ENCODE data around the gene RNPEPL1. TPM values are rescaled to one million over a fixed set of nuclear protein-coding genes. Genes with fewer than 3 reads are reported as not detected.
A peak's percentile ranks its signal among the peaks of the same experiment; 100 is the strongest.

Gene RNPEPL1
- total RNA-seq, 4 donors from 2014 or later, result 31.9 to 124 (median 99.6) TPM

DNA sequence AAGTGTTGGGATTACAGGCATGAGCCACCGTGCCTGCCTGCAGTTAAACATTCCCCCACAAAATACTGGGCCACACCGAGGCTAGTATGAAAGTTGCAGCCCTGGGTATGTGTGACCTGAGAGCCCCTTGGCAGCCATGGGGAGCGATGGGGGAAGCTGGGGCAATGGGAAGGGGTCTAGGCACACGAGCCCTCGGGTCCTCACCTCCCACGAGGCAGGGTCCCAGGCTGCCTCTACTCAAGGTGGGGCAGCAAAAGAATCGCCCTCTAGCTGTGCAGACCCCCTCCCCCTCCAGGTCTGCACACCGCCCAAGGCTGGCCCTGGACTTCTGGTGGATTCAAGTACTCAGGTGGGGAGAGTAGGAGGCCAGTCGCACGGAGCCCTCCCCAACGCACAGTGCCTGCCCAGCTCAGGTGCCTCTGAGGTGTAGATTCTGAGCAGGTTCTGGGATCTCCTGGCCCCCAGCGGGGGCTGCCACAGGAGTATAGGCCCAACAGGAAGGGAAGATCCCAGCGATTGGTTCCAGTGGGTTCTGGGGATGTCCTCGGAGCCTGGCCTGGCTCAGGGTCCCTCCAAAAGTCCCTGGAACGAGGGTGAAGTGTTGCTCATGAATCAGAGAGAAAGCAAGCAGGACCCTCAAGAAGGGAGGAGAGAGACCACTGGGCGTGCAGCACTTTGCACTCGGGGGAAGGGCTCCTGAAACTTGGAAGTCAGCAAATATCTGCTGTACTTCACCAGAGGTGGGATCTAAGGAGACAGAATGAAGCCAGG, 59.6 kb downstream of the RNPEPL1 start:
- peak; percentile 1 to 8 for DNase-seq
- no peak for ATAC-seq
- H3K9me3 ChIP-seq, result no peaks in the 10 kb centered on the region
- in situ Hi-C loops (cut with MboI; ENCODE audit: low sequenced_read_pairs in 4 of 4) (no loop called here), intact Hi-C loops (cut with DNase I; ENCODE audit: low total_unique reads) (no loop called here)
- no peak for TF ChIP-seq POLR2A (IDR thresholded peaks at IDR 0.05)
- TF ChIP-seq CTCF (IDR thresholded peaks at IDR 0.05 in 4 of 5, conservative IDR thresholded peaks at IDR 0.05 in 1 of 5), result no peak
- H3K36me3 ChIP-seq, result no peaks in the 10 kb centered on the region
- H3K4me1 ChIP-seq, result no peaks in the 10 kb centered on the region
- H3K27ac ChIP-seq, result no peak overlapping the region
- no peaks in the 10 kb centered on the region for H3K27me3 ChIP-seq
- no peak overlapping the region for H3K4me3 ChIP-seq

- Histone ChIP-seq H3K27me3 (no peaks in the 10 kb centered on the region), H3K4me1 (no peaks in the 10 kb centered on the region), H3K9me3 (no peaks in the 10 kb centered on the region), H3K36me3 (no peaks in the 10 kb centered on the region), H3K27ac (no peak overlapping the region), H3K4me3 (no peak overlapping the region)
- ATAC-seq, result no peak
- no peak for TF ChIP-seq CTCF (IDR thresholded peaks at IDR 0.05 in 4 of 5, conservative IDR thresholded peaks at IDR 0.05 in 1 of 5)
- no peak for TF ChIP-seq POLR2A (IDR thresholded peaks at IDR 0.05)
- in situ Hi-C loops (cut with MboI; ENCODE audit: low sequenced_read_pairs in 4 of 4), result no loop called here
- intact Hi-C loops (cut with DNase I; ENCODE audit: low total_unique reads), result no loop called here
- no peak for DNase-seq
Observed at GRCh38 chr2:240628507-240628807, 60.2 kb downstream of the RNPEPL1 start.

GRCh38 chr2:240628808-240629618, 60.7 kb downstream of the RNPEPL1 start:
- H3K27ac ChIP-seq, result no peak overlapping the region
- no peaks in the 10 kb centered on the region for H3K9me3 ChIP-seq
- H3K4me1 ChIP-seq, result no peaks in the 10 kb centered on the region
- in situ Hi-C loops (cut with MboI; ENCODE audit: low sequenced_read_pairs in 4 of 4) (no loop called here), intact Hi-C loops (cut with DNase I; ENCODE audit: low total_unique reads) (no loop called here)
- no peak for ATAC-seq
- no peaks in the 10 kb centered on the region for H3K27me3 ChIP-seq
- DNase-seq, result peak in 1 of 2 donors; percentile 6
- no peak overlapping the region for H3K4me3 ChIP-seq
- no peaks in the 10 kb centered on the region for H3K36me3 ChIP-seq
- TF ChIP-seq CTCF (IDR thresholded peaks at IDR 0.05 in 4 of 5, conservative IDR thresholded peaks at IDR 0.05 in 1 of 5) (no peak), POLR2A (IDR thresholded peaks at IDR 0.05) (no peak)

- ATAC-seq (no peak), DNase-seq (no peak)
- H3K4me3 ChIP-seq, result no peak overlapping the region
- in situ Hi-C loops (cut with MboI; ENCODE audit: low sequenced_read_pairs in 4 of 4) (no loop called here), intact Hi-C loops (cut with DNase I; ENCODE audit: low total_unique reads) (no loop called here)
- no peak overlapping the region for H3K27ac ChIP-seq
- no peaks in the 10 kb centered on the region for H3K36me3 ChIP-seq
- no peaks in the 10 kb centered on the region for H3K27me3 ChIP-seq
- no peak for TF ChIP-seq CTCF (IDR thresholded peaks at IDR 0.05 in 4 of 5, conservative IDR thresholded peaks at IDR 0.05 in 1 of 5)
- no peak for TF ChIP-seq POLR2A (IDR thresholded peaks at IDR 0.05)
- H3K4me1 ChIP-seq, result no peaks in the 10 kb centered on the region
- no peaks in the 10 kb centered on the region for H3K9me3 ChIP-seq
Observed at GRCh38 chr2:240629619-240629967, 61.3 kb downstream of the RNPEPL1 start.

Data from gastrocnemius medialis (tissue), 4 donors.